NCI-H526 treated with DMSO at 0.1 percent for 48 hours (cell line): Measurements from ENCODE around the gene ITPK1.

ENCODE experiments used
- DNase-seq: peaks from one replicate; lab custom pipeline; 2025; lab: John Stamatoyannopoulos, UW

ITPK1 gene

GRCh38 chr14:93042968-93043940 is 72.5 kb downstream of the ITPK1 start:
- no peak for DNase-seq

DNA sequence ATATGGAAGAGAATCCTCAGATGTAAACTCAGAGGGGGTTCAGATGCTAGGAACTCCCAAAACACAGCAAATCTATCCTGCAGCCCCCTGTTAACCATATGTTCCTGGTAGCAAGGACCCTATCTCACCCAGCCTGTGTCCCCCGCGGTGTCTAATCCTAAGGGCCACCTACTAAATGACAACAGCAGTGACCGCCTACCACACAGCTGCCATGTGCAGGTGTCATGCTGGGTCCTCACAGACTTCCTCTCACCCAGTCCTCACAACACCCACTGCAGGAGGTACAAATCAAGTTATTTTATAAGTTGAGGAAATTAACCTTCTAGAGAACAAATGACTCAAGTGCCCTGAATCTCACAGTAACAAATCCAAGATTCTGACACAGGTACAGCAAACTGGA is 73.9 kb downstream of the ITPK1 start:
- DNase-seq, result no peak

DNA sequence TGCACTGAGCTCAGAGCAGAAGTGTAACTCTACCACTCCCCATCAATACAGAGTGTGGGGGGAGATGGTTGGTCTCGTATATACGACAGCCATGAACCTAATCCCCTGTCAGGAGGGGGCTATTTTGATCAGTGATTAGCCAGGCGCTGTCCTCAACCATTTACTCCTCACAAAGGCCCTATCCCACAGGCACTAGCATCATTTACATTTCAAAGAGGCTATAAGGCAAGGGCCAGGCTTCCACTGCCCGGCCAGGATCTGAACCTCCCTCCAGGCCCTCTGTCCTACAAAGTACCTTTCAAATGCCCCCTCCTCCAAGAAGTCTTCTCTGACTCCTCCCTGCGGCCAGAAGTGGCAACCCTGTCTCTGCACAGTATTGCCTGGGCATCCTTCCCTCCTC is 74.7 kb downstream of the ITPK1 start:
- no peak for DNase-seq

- no peak for DNase-seq
Observed at GRCh38 chr14:93040443-93040842, 75.3 kb downstream of the ITPK1 start.

GRCh38 chr14:93039649-93040315 is 75.9 kb downstream of the ITPK1 start:
- DNase-seq, result no peak

GRCh38 chr14:93037351-93037750 is 78.4 kb downstream of the ITPK1 start:
- DNase-seq, result no peak

- no peak for DNase-seq
Observed at GRCh38 chr14:93036652-93037345, 78.9 kb downstream of the ITPK1 start.

GRCh38 chr14:93035917-93036651 is 79.6 kb downstream of the ITPK1 start:
- DNase-seq, result no peak

DNA sequence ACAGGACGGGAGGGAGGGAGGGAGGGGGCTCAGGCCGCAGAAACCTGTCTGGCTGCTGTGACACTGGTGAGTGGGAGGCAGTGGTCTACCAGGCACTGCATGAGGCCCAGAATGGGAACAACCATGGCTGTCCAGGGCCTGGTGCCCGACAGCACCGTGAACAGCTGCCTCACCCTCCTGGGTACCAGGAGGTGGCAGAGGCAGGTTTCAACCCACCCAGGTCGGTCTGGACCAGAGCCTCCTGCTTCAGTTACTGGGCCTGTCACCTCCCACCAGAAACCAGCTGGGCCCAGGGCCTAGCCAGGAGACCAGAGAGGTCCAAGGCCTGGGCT is 80.2 kb downstream of the ITPK1 start:
- DNase-seq, result no peak

GRCh38 chr14:93034671-93034994 is 81.1 kb downstream of the ITPK1 start:
- no peak for DNase-seq

DNA sequence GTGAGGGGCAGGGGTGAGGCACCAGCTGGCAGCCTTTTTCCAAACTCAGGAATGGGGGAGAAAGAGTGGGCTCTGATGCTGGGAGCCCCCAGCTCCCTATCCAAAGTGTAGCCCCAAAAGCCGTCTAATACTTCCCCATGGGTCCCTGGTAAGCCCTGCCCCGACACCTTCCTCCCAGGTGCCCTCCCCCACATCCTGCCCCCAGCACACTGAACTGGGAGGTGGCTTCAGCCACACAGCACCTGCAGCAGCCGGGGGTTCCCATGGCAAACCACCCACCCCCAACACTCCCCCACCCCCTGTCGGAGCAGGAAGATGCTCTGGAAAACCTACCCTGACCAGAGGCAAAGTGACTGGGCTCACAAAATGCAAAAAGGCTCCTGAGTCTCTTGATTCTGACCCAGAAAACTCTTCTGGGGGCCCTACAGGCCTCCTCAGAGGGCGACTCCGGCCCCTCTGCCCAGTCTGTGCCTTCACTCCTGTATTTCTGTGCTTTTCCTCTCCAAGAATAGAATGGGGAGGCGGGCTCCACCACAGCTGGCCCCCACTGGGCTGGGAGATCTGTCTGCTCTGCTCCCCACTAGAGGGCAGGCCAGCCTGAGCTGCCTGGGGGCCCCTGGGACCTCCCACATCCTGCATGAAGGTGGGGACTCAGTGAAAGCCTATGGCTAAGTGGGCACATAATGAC is 81.6 kb downstream of the ITPK1 start:
- no peak for DNase-seq

GRCh38 chr14:93033084-93033982 is 82.4 kb downstream of the ITPK1 start:
- no peak for DNase-seq

GRCh38 chr14:93032421-93032936 is 83.2 kb downstream of the ITPK1 start:
- DNase-seq, result no peak

DNA sequence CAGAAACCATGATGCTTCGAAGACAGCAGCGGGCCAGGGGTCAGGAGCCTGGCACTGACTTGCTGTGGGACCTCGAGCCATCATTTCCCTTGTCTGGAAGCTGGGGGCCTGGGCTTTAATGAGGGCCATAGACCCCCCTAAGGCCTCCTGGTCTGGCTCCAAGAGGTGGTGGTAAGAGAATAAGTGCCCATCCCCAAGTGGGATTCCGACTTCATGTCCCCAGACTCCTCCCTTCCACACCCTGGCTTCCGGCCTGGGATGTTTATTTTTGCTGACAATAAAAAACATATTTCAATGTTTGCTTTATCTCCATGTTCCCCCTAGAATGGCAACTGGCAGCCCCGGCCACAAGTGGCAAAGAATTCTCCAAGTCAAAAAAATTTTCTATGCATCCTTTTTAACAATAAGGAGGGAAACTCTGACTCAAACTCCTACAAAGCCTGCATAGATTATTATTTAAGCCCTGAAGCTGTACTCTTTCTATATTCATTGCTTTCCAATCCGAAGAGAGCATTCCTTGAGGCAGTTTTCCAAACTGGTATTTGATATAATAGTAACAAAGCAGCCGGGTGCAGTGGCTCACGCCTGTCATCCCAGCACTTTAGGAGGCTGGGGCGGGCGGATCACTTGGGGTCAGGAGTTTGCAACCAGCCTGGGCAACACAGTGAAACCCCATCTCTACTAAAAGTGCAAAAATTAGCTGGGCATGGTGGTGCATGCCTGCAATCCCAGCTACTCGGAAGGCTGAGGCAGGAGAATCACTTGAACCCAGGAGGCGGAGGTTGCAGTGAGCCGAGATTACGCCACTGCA is 84.0 kb downstream of the ITPK1 start:
- no peak for DNase-seq

- no peak for DNase-seq
Observed at GRCh38 chr14:93030761-93031160, 85.0 kb downstream of the ITPK1 start.

DNA sequence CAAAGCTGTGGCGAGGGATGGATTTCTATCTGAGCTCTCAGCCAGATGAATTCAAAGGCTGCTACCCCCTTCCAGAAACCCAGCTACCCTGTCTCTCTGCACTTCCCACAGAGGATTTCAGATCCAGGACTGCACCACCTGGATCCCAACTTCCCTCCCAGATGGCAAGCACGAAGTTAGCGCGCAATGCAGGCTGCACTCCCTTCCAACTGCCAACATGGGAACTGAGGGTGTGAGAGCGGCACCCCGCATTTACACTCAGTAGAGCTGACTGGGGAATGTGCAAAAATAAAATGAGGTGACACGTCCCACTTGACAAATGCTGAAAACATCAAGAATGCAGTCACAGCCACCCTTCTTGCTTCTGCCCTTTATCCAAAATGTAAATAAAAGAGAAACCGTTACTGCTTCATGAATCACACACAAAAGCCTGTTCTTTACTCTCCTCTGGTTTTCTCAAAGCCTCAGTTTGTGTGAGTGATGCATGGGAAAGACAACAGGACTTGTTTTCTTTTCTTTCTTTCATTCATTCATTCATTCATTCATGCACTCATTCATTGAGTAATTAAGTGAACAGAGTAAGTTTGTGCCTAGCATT is 85.7 kb downstream of the ITPK1 start:
- DNase-seq, result no peak

DNA sequence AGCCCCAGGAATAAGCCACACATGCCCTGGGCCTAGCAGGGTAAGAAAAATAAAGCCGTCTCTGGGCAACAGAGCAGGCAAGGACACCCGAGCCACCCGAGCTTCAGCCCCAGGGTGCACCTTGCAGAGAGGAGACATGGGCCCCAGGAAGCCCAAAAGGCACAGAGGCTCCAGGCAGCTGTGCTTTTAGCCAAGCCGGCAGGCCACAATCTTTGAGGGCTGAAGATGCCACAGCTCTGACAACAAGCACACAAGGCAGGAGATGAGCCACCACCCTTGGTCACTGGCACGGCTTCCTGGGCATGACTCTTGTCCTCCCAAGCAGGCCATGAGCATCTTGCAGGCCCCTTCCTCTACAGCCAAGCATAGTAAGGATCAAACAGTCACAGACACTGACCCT is 86.3 kb downstream of the ITPK1 start:
- DNase-seq, result no peak

GRCh38 chr14:93028724-93029076 is 87.0 kb downstream of the ITPK1 start:
- no peak for DNase-seq
